Activated CD4-positive, alpha-beta T cell treated with anti-CD3 and anti-CD28 coated beads, Interleukin-2, amount 10 ng/mL, durations not matched to agents 7 days and 5 days (primary cell): ENCODE results near the gene FBXO31. TPM values are rescaled to one million over a fixed set of nuclear protein-coding genes. Genes with fewer than 3 reads are reported as not detected.

Source experiments
- total RNA-seq, 2 experiments: library from RNA; stranded (reverse); gene quantifications; one replicate each; pipeline ENCODE4 v1.2.3, GENCODE V29; 2021

The FBXO31 gene
- total RNA-seq, 2 experiments from 2014 or later: 27.4 to 30.6 TPM

Other genes starting within 250 kb of the FBXO31 start
- gene C16orf95, start 66.4 kb downstream of the FBXO31 start, total RNA-seq: 1 to 10 TPM; 7.3 to 9.2 TPM
- 10 to 100 TPM; 50.5 to 55.4 TPM for gene MAP1LC3B, start 8.6 kb upstream of the FBXO31 start, total RNA-seq
- gene ZCCHC14, start 109.2 kb upstream of the FBXO31 start, total RNA-seq: 1 to 10 TPM; 7.6 to 7.9 TPM
- gene JPH3, start 218.7 kb upstream of the FBXO31 start, total RNA-seq: not detected